AG04449 (cell line): ENCODE results near the gene ZNG1F.
"Not testable (repeated sequence)": the region's sequence is repeated elsewhere in the genome, so short reads cannot be mapped to it uniquely, and the experiment has no call there.

Source experiments
- CTCF ChIA-PET: fragments of 350-600 bp; formaldehyde crosslinking; extraction: SDS; loops from one replicate; lab custom pipeline; 2021; ENCODE audit warnings: antibody characterized with exemption; lab: Yijun Ruan, JAX
- POLR2A ChIA-PET: fragments of 400-600, 350-600 bp; formaldehyde crosslinking; extraction: SDS; loops from one replicate; lab custom pipeline; 2020; ENCODE audit warnings: antibody characterized with exemption, inconsistent platforms; lab: Yijun Ruan, JAX
- DNase-seq: peaks from one replicate; pipeline ENCODE4 v3.0.0-alpha.2; 2010; ENCODE audit warnings: low read depth, low spot score
- H3K4me3 ChIP-seq: 2 replicates; pipeline ENCODE4 v1.5.1; 2011; ENCODE audit warnings: low read depth, mild to moderate bottlenecking, control low read depth, low read length
- CTCF ChIP-seq: IDR thresholded peaks from one replicate; pipeline ENCODE4 v1.5.1; 2011; ENCODE audit warnings: mild to moderate bottlenecking, moderate library complexity, low read length, control low read depth, inconsistent platforms; ENCODE audit not compliant: insufficient read depth; ENCODE audit errors: missing control alignments

Gene ZNG1F

GRCh38 chr9:41189217-41189616 lies at the start of gene ZNG1F:
Gene ZNG1F (minus strand): TSS chr9:41189317. CDS start chr9:41189258, 59 bp downstream.
- POLR2A ChIA-PET, H3K4me3 ChIP-seq, CTCF ChIA-PET, DNase-seq: not testable (repeated sequence)

GRCh38 chr9:41237110-41237749 lies 48.1 kb upstream of the ZNG1F start:
- DNase-seq, CTCF ChIA-PET, POLR2A ChIA-PET: not testable (repeated sequence)
- peak overlapping the region; percentile 36 for H3K4me3 ChIP-seq

GRCh38 chr9:41236486-41237109 lies 47.5 kb upstream of the ZNG1F start:
- DNase-seq, POLR2A ChIA-PET, H3K4me3 ChIP-seq, CTCF ChIA-PET: not testable (repeated sequence)

- H3K4me3 ChIP-seq, result peak overlapping the region; percentile 27
- DNase-seq, POLR2A ChIA-PET, CTCF ChIA-PET: not testable (repeated sequence)
These were observed 46.0 kb upstream of the ZNG1F start for GRCh38 chr9:41234811-41235805.

- POLR2A ChIA-PET, H3K4me3 ChIP-seq, DNase-seq, CTCF ChIA-PET: not testable (repeated sequence)
These were observed 45.1 kb upstream of the ZNG1F start for GRCh38 chr9:41234221-41234620.

GRCh38 chr9:41232326-41232725 lies 43.2 kb upstream of the ZNG1F start:
- POLR2A ChIA-PET, DNase-seq, H3K4me3 ChIP-seq, CTCF ChIA-PET: not testable (repeated sequence)

GRCh38 chr9:41230418-41230817 lies 41.3 kb upstream of the ZNG1F start:
- DNase-seq, H3K4me3 ChIP-seq, CTCF ChIA-PET, POLR2A ChIA-PET: not testable (repeated sequence)

GRCh38 chr9:41229408-41230401 lies 40.6 kb upstream of the ZNG1F start:
- no peak overlapping the region for H3K4me3 ChIP-seq
- no peak for DNase-seq
- ChIA-PET CTCF (no interaction called here), POLR2A (no interaction called here)
- no peak for TF ChIP-seq CTCF

- POLR2A ChIA-PET, DNase-seq, H3K4me3 ChIP-seq, CTCF ChIA-PET: not testable (repeated sequence)
These were observed 30.7 kb upstream of the ZNG1F start for GRCh38 chr9:41219831-41220230.

- POLR2A ChIA-PET, H3K4me3 ChIP-seq, DNase-seq, CTCF ChIA-PET: not testable (repeated sequence)
These were observed 678 bp downstream of the ZNG1F start for GRCh38 chr9:41188439-41188838.

GRCh38 chr9:41174994-41175393 lies 14.1 kb downstream of the ZNG1F start:
- DNase-seq, POLR2A ChIA-PET, CTCF ChIA-PET, H3K4me3 ChIP-seq: not testable (repeated sequence)

GRCh38 chr9:41150116-41150515 lies 39.0 kb downstream of the ZNG1F start:
- H3K4me3 ChIP-seq, POLR2A ChIA-PET, DNase-seq, CTCF ChIA-PET: not testable (repeated sequence)

GRCh38 chr9:41141878-41142277 lies 47.2 kb downstream of the ZNG1F start:
- DNase-seq, H3K4me3 ChIP-seq, CTCF ChIA-PET, POLR2A ChIA-PET: not testable (repeated sequence)

GRCh38 chr9:41128581-41128980 lies 60.5 kb downstream of the ZNG1F start, which contains the start of gene FOXD4L6:
Gene FOXD4L6 (minus strand): TSS chr9:41128681. CDS start chr9:41128383, 298 bp downstream.
- H3K4me3 ChIP-seq, POLR2A ChIA-PET, DNase-seq, CTCF ChIA-PET: not testable (repeated sequence)
